Keratinocyte (primary cell): ENCODE data around the gene KDM3A.

Experiments
- EZH2 ChIP-seq: IDR thresholded peaks from one replicate; pipeline ENCODE4 v1.6.1; 2012; ENCODE audit warnings: inconsistent platforms, mild to moderate bottlenecking, low read length, moderate library complexity
- TF ChIP-seq, protein P1 (sequence below), 3 experiments: IDR thresholded peaks in 1 of 3; conservative IDR thresholded peaks in 1 of 3; optimal IDR thresholded peaks in 1 of 3; 2 replicates in 2 of 3; 3 replicates in 1 of 3; pipeline versions ENCODE3 to v1.5.1; 2011; ENCODE audit warnings: low read length in 3 of 3, mild to moderate bottlenecking in 3 of 3, moderate library complexity in 2 of 3, control low read depth in 1 of 3, inconsistent platforms in 1 of 3; ENCODE audit not compliant: insufficient read depth in 2 of 3; ENCODE audit errors: extremely low read depth in 1 of 3

DNA sequence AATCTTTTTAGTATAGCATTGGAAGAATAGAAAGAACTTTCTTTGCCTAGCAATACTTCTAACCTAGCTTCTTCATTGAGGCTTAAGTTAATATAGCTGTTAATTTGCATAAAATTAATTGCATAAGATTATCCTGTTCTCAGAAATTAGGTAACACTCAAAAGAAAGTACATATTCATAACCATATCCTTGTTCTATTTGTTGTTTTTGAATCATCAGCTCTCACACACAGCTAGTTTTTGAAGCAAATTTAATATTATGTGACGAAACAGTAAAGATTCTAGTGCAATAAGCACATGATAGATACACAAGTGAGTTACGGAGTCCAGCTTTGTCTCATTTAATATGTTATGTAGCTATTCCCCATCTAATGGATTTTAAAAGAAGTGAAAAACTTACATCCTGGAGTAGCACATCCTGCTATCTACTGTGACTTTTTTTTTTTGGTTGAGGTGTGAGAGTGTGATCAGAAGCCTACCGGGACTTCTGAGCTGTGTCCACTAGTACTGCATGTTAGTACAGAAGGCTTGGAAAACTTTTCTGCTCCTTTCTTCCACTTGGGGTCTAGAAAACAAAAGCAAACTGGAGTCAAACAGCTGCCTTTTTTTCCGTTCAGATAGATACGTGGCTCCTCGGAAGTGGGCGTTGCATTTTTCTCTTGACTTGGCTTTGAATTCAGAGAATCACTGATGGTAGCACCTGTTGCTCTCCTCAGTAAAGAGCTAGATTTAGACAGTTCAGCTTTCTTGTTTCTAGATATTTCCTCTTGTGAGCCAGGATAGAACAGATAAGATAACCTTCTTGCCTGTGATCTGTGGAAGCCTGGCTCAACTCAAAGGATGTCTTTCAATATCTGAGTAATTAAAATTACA is 27.2 kb downstream of the KDM3A start:
- TF ChIP-seq, protein P1, sequence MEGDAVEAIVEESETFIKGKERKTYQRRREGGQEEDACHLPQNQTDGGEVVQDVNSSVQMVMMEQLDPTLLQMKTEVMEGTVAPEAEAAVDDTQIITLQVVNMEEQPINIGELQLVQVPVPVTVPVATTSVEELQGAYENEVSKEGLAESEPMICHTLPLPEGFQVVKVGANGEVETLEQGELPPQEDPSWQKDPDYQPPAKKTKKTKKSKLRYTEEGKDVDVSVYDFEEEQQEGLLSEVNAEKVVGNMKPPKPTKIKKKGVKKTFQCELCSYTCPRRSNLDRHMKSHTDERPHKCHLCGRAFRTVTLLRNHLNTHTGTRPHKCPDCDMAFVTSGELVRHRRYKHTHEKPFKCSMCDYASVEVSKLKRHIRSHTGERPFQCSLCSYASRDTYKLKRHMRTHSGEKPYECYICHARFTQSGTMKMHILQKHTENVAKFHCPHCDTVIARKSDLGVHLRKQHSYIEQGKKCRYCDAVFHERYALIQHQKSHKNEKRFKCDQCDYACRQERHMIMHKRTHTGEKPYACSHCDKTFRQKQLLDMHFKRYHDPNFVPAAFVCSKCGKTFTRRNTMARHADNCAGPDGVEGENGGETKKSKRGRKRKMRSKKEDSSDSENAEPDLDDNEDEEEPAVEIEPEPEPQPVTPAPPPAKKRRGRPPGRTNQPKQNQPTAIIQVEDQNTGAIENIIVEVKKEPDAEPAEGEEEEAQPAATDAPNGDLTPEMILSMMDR (optimal IDR thresholded peaks at IDR 0.05 in 1 of 3, IDR thresholded peaks at IDR 0.05 in 1 of 3, conservative IDR thresholded peaks at IDR 0.05 in 1 of 3; ENCODE audit: extremely low read depth in 1 of 3, insufficient read depth in 2 of 3, low read length in 3 of 3) = no peak
- TF ChIP-seq EZH2 = no peak
